A673 (cell line): ENCODE measurements around the gene B3GNT8. TPM values are rescaled to one million over a fixed set of nuclear protein-coding genes. Genes with fewer than 3 reads are reported as not detected.

Experiments
- BruUV-seq: library from RNA; stranded (reverse); fragments of 400-500 nt; replicated peaks from 2 replicates; lab custom pipeline; 2021; lab: Mats Ljungman, UMichigan
- CTCF ChIA-PET: fragments of 300-600 bp; sonication (Branson Sonifier 250); formaldehyde crosslinking; loops from one replicate; lab custom pipeline; 2022; ENCODE audit warnings: antibody characterized with exemption; lab: Charles Lee
- POLR2A ChIA-PET: fragments of 300-600 bp; sonication (Branson Sonifier 250); formaldehyde crosslinking; loops from one replicate; lab custom pipeline; 2022; ENCODE audit warnings: antibody characterized with exemption; ENCODE audit not compliant: low non-redundant PET; lab: Charles Lee
- DNase-seq: peaks from one replicate; pipeline ENCODE4 v3.0.0-alpha.2; 2015; ENCODE audit warnings: low spot score
- H3K27ac ChIP-seq: fragments of 200-600 bp; sonication (generic); 2 replicates; pipeline ENCODE4 v1.5.1; 2016; ENCODE audit warnings: mixed run types, low read depth, mild to moderate bottlenecking, mixed read lengths, antibody characterized with exemption, low read length; ENCODE audit not compliant: poor library complexity, severe bottlenecking
- H3K27me3 ChIP-seq: fragments of 200-600 bp; sonication (generic); replicated peaks from 2 replicates; pipeline ENCODE4 v1.6.1; 2017; ENCODE audit warnings: mixed run types, low read depth, mild to moderate bottlenecking, mixed read lengths, antibody characterized with exemption, low read length; ENCODE audit not compliant: insufficient read depth, poor library complexity
- H3K36me3 ChIP-seq: fragments of 200-600 bp; sonication (generic); 2 replicates; pipeline ENCODE4 v1.6.1; 2016; ENCODE audit warnings: mixed run types, mild to moderate bottlenecking, mixed read lengths, antibody characterized with exemption, low read length; ENCODE audit not compliant: insufficient read depth, poor library complexity, severe bottlenecking
- H3K4me1 ChIP-seq: fragments of 200-600 bp; sonication (generic); 2 replicates; pipeline ENCODE4 v1.6.1; 2017; ENCODE audit warnings: mixed run types, mild to moderate bottlenecking, mixed read lengths, antibody characterized with exemption, low read length; ENCODE audit not compliant: insufficient read depth, poor library complexity, severe bottlenecking
- H3K4me3 ChIP-seq: fragments of 200-600 bp; sonication (generic); 2 replicates; pipeline ENCODE4 v1.5.1; 2016; ENCODE audit warnings: low read depth, mixed run types, mild to moderate bottlenecking, mixed read lengths, low read length; ENCODE audit not compliant: poor library complexity, severe bottlenecking
- H3K9me3 ChIP-seq: fragments of 200-600 bp; sonication (generic); 2 replicates; pipeline ENCODE4 v1.6.1; 2016; ENCODE audit warnings: mixed run types, low read depth, mild to moderate bottlenecking, mixed read lengths, antibody characterized with exemption, low read length; ENCODE audit not compliant: poor library complexity, severe bottlenecking
- EZH2 ChIP-seq: fragments of 200-600 bp; sonication (generic); IDR thresholded peaks from 2 replicates; pipeline ENCODE4 v1.6.1; 2017; ENCODE audit warnings: borderline replicate concordance, low read depth, mild to moderate bottlenecking, mixed read lengths, antibody characterized with exemption, low read length; ENCODE audit not compliant: poor library complexity, severe bottlenecking
- intact Hi-C: fragments of 100-400 bp; cut with micrococcal nuclease; formaldehyde crosslinking; loops from one replicate; pipeline ENCODE4 v1.10.0; 2022; ENCODE audit not compliant: unreplicated experiment
- total RNA-seq: library from RNA; stranded (reverse); gene quantifications from 2 replicates; pipeline ENCODE4 v1.2.3, GENCODE V29; 2021
- TF ChIP-seq, protein P1 (sequence below): fragments of 300-800, 200-600 bp; sonication (generic); conservative IDR thresholded peaks from 2 replicates; pipeline ENCODE4 v1.5.1; 2017; ENCODE audit warnings: low read depth, mild to moderate bottlenecking, antibody characterized with exemption, low read length, moderate library complexity, mixed read lengths

Gene B3GNT8
- total RNA-seq, 1 experiment from 2014 or later = 0.41 TPM

DNA sequence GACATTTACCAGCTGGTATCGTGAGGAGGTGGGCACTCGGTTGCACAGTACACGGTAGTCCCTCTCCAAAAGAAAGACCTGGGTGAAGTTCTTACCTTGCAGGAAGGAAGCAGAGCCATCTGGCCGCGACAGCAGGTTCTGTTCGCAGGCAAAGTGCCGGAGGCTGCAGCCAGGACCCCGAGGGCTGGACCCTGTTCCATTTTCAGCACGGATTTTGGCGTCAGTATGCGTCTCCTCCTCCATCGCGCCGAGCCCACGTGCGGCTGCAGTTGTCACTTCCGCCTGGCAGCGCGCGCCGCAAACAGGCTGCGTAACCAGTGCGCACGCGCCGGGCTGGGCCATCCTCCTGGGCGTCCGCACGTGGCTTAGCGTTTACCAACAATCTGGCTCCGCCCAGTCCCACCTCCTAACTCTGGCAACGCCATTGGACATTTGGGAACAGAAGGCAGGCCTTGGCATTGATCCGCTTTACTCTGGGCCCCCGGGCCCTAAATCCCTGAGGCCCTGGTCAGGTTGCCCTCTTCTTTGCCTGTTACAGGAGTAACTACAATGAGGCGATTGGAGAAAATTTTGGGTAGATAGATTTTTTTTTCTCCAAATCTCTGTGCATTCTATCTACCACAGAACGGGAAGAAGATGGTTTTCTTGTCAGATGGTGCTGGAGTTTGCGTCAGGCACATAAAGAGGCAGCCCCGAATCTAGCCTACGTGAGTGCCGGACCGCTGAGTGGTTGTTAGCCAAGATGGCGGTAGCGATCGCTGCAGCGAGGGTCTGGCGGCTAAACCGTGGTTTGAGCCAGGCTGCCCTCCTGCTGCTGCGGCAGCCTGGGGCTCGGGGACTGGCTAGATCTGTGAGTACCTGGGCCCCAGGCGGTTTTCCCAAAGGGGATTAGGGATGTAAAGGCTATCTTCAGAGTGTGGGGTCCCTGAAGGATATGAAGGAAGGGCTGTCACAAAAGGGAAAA is 29.8 kb downstream of the B3GNT8 start, which contains the start of the genes BCKDHA and EXOSC5:
Gene BCKDHA, plus strand, starts transcription at position 733 of the 964 bp plus-strand sequence. Its CDS starts 10 bp downstream, at position 743.
Gene EXOSC5, minus strand, starts transcription at position 274 of the 964 bp plus-strand sequence. Its CDS starts 31 bp downstream, at position 243.
- CTCF ChIA-PET = no interaction called here

DNA sequence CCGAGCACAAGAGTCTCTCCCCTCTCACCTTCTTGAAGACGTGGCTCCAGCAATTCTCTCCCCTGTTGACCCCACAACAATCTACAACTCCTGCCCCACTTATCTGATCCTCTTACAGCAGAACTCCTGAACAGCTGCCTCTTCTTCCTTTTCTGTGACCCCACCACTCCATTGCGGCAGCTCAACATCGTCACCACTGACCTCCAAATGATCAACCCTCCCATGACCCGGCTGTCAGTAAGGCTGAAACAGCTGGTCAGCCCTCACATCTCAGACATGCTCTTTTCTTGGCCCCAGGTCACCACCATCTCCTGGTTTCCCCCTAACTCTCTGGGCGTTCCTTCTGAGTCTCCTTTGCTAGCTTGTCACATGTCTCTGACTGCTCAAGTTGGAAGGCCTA is 31.8 kb downstream of the B3GNT8 start:
- DNase-seq = no peak
- H3K4me3 ChIP-seq = no peak overlapping the region
- H3K4me1 ChIP-seq = peaks cover 10% of the 10 kb centered on the region
- intact Hi-C loops = loop anchor here (10.0 kb wide), 1 partner anchor 349 kb away; no protein-coding TSS in a partner anchor
- ChIA-PET CTCF (no interaction called here), POLR2A (no interaction called here)
- no peaks in the 10 kb centered on the region for H3K9me3 ChIP-seq
- TF ChIP-seq EZH2 = no peak
- TF ChIP-seq, protein P1, sequence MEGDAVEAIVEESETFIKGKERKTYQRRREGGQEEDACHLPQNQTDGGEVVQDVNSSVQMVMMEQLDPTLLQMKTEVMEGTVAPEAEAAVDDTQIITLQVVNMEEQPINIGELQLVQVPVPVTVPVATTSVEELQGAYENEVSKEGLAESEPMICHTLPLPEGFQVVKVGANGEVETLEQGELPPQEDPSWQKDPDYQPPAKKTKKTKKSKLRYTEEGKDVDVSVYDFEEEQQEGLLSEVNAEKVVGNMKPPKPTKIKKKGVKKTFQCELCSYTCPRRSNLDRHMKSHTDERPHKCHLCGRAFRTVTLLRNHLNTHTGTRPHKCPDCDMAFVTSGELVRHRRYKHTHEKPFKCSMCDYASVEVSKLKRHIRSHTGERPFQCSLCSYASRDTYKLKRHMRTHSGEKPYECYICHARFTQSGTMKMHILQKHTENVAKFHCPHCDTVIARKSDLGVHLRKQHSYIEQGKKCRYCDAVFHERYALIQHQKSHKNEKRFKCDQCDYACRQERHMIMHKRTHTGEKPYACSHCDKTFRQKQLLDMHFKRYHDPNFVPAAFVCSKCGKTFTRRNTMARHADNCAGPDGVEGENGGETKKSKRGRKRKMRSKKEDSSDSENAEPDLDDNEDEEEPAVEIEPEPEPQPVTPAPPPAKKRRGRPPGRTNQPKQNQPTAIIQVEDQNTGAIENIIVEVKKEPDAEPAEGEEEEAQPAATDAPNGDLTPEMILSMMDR = no peak
- no peaks in the 10 kb centered on the region for H3K27me3 ChIP-seq
- peaks cover 8% of the 10 kb centered on the region for H3K36me3 ChIP-seq
- no peak overlapping the region for H3K27ac ChIP-seq
- BruUV-seq = no TSS peak

More for the DNA sequence above, 29.8 kb downstream of the B3GNT8 start, which contains the start of the genes BCKDHA and EXOSC5:
- TF ChIP-seq, protein P1 = no peak
- TF ChIP-seq EZH2 = no peak
- intact Hi-C loops = loop anchor here (10.0 kb wide), 1 partner anchor 347 kb away; no protein-coding TSS in a partner anchor
- BruUV-seq = TSS peak; percentile 74
- peak within 1 kb of the TSS; percentile 86 for H3K4me3 ChIP-seq
- no peaks in the 10 kb centered on the region for H3K27me3 ChIP-seq
- POLR2A ChIA-PET = no interaction called here
- H3K36me3 ChIP-seq = no peaks in the 10 kb centered on the region
- H3K4me1 ChIP-seq = peaks cover 10% of the 10 kb centered on the region
- H3K9me3 ChIP-seq = no peaks in the 10 kb centered on the region
- peak; percentile 100 for DNase-seq
- peak within 1 kb of the TSS; percentile 97 for H3K27ac ChIP-seq

DNA sequence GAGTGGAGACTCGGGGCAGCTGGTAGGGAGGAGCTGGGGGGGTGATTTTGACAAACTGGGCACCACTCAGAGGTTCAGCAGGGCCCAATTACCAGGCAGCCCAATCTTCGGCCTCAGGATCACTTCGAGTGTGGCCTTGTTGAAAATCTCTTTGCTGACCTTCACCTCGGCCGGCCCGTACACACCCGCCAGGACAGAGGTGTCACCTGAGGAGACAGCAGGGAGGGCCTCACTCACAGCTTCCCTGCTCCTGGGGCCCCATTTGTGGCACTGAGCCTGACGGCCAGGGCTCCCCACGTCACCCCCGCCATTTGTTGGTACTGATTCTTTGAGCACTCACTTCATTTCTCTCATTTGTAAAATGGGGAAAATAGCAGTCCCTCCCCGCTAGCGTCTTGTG is 34.4 kb downstream of the B3GNT8 start:
- no peaks in the 10 kb centered on the region for H3K9me3 ChIP-seq
- no peak overlapping the region for H3K4me3 ChIP-seq
- H3K4me1 ChIP-seq = no peaks in the 10 kb centered on the region
- ChIA-PET CTCF (no interaction called here), POLR2A (no interaction called here)
- intact Hi-C loops = loop anchor here (10.0 kb wide), 1 partner anchor 352 kb away; no protein-coding TSS in a partner anchor
- H3K36me3 ChIP-seq = peaks cover 20% of the 10 kb centered on the region
- no peak overlapping the region for H3K27ac ChIP-seq
- H3K27me3 ChIP-seq = no peaks in the 10 kb centered on the region
- no peak for TF ChIP-seq EZH2
- TF ChIP-seq, protein P1 = no peak
- BruUV-seq = no TSS peak
- DNase-seq = no peak
